Astrocyte (in vitro differentiated cells and primary cell): ENCODE measurements around the gene MASP1.

Source experiments
- EZH2 ChIP-seq: IDR thresholded peaks from 2 replicates; pipeline ENCODE4 v1.6.1; 2012; ENCODE audit warnings: mild to moderate bottlenecking, low read length, inconsistent platforms; ENCODE audit not compliant: insufficient read depth
- TF ChIP-seq, protein P1 (sequence below): IDR thresholded peaks from 2 replicates; pipeline ENCODE4 v1.5.1; 2011; ENCODE audit warnings: low read depth, mild to moderate bottlenecking, inconsistent platforms, low read length, moderate library complexity; ENCODE audit not compliant: insufficient read depth

- TF ChIP-seq, protein P1, sequence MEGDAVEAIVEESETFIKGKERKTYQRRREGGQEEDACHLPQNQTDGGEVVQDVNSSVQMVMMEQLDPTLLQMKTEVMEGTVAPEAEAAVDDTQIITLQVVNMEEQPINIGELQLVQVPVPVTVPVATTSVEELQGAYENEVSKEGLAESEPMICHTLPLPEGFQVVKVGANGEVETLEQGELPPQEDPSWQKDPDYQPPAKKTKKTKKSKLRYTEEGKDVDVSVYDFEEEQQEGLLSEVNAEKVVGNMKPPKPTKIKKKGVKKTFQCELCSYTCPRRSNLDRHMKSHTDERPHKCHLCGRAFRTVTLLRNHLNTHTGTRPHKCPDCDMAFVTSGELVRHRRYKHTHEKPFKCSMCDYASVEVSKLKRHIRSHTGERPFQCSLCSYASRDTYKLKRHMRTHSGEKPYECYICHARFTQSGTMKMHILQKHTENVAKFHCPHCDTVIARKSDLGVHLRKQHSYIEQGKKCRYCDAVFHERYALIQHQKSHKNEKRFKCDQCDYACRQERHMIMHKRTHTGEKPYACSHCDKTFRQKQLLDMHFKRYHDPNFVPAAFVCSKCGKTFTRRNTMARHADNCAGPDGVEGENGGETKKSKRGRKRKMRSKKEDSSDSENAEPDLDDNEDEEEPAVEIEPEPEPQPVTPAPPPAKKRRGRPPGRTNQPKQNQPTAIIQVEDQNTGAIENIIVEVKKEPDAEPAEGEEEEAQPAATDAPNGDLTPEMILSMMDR = no peak
- TF ChIP-seq EZH2 = no peak
Measured at GRCh38 chr3:187315872-187316271, 24.3 kb upstream of the MASP1 start.
